Gastroesophageal sphincter (tissue), 4 donors: ENCODE measurements around the gene KCNJ10. TPM values are rescaled to one million over a fixed set of nuclear protein-coding genes. Genes with fewer than 3 reads are reported as not detected.

Source experiments
- ATAC-seq: fragments of 150-250 bp; one replicate; pipeline ENCODE4 v1.9.1; 2016; ENCODE audit warnings: mild to moderate bottlenecking, moderate library complexity
- H3K27ac ChIP-seq, 4 donors: fragments of 200-600 bp; sonication (generic) in 3 of 4; 1 replicate in 3 of 4; 2 replicates in 1 of 4; pipeline ENCODE4 v1.5.1; 2016 to 2019
- H3K27me3 ChIP-seq: fragments of 200-600 bp; sonication (generic); one replicate; pipeline ENCODE4 v1.5.1; 2019
- H3K36me3 ChIP-seq, 2 donors: fragments of 200-600 bp; sonication (generic); one replicate each; pipeline ENCODE4 v1.5.1; 2019; ENCODE audit warnings: control low read depth in 1 of 2
- H3K4me1 ChIP-seq, 3 donors: fragments of 200-600 bp; sonication (generic); 1 replicate in 2 of 3; 2 replicates in 1 of 3; pipeline ENCODE4 v1.5.1; 2016 to 2019; ENCODE audit warnings: control low read depth in 2 of 3
- H3K4me3 ChIP-seq, 2 donors: fragments of 200-600 bp; sonication (generic); one replicate each; pipeline ENCODE4 v1.5.1; 2019; ENCODE audit warnings: mild to moderate bottlenecking in 1 of 2, moderate library complexity in 1 of 2
- H3K9me3 ChIP-seq, 3 donors: fragments of 200-600 bp; sonication (generic); one replicate each; pipeline ENCODE4 v1.5.1; 2017 to 2019; ENCODE audit warnings: control low read depth in 2 of 3
- CTCF ChIP-seq, 4 experiments: fragments of 200-600 bp in 2 of 4; fragments of 450-650 bp in 2 of 4; sonication (generic) in 1 of 4; IDR thresholded peaks; one replicate each; pipeline ENCODE4 v1.5.1; 2017 to 2019; ENCODE audit warnings: antibody characterized with exemption in 4 of 4, mild to moderate bottlenecking in 2 of 4, moderate library complexity in 2 of 4
- EP300 ChIP-seq: sonication (generic); formaldehyde crosslinking; IDR thresholded peaks from one replicate; pipeline ENCODE4 v1.6.1; 2017; ENCODE audit warnings: antibody characterized with exemption, mild to moderate bottlenecking
- POLR2A ChIP-seq, 2 donors: fragments of 450-650 bp; IDR thresholded peaks; one replicate each; pipeline ENCODE4 v1.6.1; 2017; ENCODE audit warnings: antibody characterized with exemption in 2 of 2, mild to moderate bottlenecking in 2 of 2, moderate library complexity in 1 of 2
- POLR2AphosphoS5 ChIP-seq: sonication (generic); formaldehyde crosslinking; IDR thresholded peaks from one replicate; pipeline ENCODE4 v1.6.1; 2017; ENCODE audit warnings: antibody characterized with exemption
- WGBS, 2 donors: methylation state at CpG; one replicate each; pipeline ENCODE4 v1.1.5; 2018; ENCODE audit warnings: low coverage in 1 of 2; 5-methylcytosine and 5-hydroxymethylcytosine counted together
- total RNA-seq, 4 donors: library from RNA; depleted of rRNA; stranded (reverse); fragments of >200 nt; gene quantifications; one replicate each; pipeline ENCODE4 v1.1.0, GENCODE V29; 2016

KCNJ10 gene
- total RNA-seq, 4 donors from 2014 or later = not detected

DNA sequence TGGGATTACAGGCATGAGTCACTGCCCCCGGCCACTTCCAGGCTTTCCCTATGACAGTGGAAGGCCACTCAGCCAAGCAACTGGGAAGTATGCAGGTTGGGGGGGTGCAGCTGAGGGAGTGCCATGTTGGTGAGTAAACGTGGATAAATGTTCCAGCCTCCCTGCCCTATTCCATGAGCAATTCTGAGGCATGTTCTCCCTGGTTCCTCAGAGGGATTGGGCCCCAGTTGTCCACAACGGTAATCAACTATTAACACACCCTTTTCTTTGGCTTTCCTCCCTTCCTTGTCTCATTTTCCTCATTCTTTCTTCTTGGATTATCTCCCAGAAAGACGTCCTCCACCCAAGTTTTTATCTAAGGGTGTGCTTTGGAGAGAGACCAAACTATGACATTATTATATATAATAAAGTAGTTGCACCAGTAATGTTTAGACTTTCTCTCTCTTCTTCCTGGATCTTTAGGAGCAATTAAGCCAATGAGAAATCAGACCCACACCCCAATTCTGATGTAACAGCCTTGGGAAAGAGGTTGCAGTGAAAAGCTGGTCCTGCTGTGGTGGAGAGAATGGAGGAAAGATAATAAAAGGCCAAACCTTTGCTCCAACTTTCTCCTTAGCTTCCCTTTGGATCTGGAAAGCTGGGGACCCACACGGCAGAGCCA is 109.1 kb downstream of the KCNJ10 start:
- Histone ChIP-seq H3K27me3 (peaks cover 3% of the 10 kb centered on the region), H3K27ac (peak overlapping the region in 2 of 4 donors; percentile 43 to 52), H3K9me3 (no peaks in the 10 kb centered on the region), H3K36me3 (no peaks in the 10 kb centered on the region), H3K4me3 (no peak overlapping the region), H3K4me1 (no peaks in the 10 kb centered on the region)
- TF ChIP-seq POLR2AphosphoS5 (peak; percentile 7), POLR2A (IDR thresholded peaks at IDR 0.05) (no peak)
- ATAC-seq = peak; percentile 94
- WGBS, 2 donors = 8 to 16% methylated on average over 4 of the region's 5 CpGs

DNA sequence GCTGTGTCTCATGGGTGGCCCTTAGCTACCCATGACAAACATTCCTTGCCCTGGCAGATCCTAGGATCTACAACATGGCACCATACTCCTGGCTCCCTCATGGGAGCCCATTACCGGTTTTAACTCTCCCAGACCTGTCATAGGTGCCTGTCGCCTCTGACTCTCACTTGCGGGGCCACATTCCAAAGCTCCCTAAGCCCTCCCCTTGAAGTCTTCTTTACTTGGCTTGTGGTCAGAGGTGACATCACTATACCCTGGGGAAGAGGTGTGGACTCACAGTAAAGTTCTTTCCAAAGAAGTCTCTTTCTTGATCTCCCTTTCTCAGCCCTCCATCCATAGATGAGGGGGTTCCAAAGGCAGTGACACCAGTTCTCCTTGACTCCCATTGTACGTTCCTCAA is 110.5 kb downstream of the KCNJ10 start:
- no peak for TF ChIP-seq CTCF (IDR thresholded peaks at IDR 0.05)
- TF ChIP-seq EP300 = no peak
- no peak for TF ChIP-seq POLR2A (IDR thresholded peaks at IDR 0.05)
- Histone ChIP-seq H3K4me1 (no peaks in the 10 kb centered on the region), H3K27me3 (peaks cover 1% of the 10 kb centered on the region), H3K9me3 (no peaks in the 10 kb centered on the region), H3K4me3 (no peak overlapping the region), H3K36me3 (no peaks in the 10 kb centered on the region), H3K27ac (peak overlapping the region in 1 of 4 donors; percentile 40)
- peak; percentile 26 for ATAC-seq
- 56% methylated on average over 2 of the region's 4 CpGs; no CpG with 5 or more reads in 1 of the 2 donors for WGBS, 2 donors

GRCh38 chr1:159958719-159959380 is 111.1 kb downstream of the KCNJ10 start:
- peak overlapping the region in 1 of 4 donors; percentile 40 for H3K27ac ChIP-seq
- 56 to 60% methylated on average over 1 to 3 of the region's 3 CpGs for WGBS, 2 donors
- ATAC-seq = no peak

DNA sequence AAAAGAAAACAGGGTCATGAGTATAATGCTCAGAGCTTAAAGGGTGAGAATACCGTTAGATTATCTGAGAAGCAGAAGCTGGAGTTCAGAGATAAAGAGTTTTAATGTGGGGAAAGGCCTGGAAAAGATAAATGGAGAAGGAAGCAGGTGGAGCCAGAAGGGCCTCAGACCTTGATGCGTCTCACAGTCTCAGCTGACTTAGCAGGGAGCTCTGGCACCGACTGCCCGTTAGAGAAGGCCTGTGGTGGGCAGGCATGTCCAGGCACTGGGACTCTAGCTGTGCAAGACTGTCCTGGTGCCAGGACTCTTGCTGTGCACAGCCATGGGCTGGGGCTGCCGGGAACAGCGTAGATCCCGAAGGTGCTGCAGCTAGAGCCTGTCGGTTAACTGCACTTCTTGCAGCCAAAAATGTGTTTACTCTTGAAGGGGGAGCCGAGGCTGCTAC is 112.1 kb downstream of the KCNJ10 start:
- H3K36me3 ChIP-seq = no peaks in the 10 kb centered on the region
- WGBS, 2 donors = 49 to 60% methylated on average over 2 to 7 of the region's 9 CpGs
- H3K9me3 ChIP-seq = no peaks in the 10 kb centered on the region
- H3K4me3 ChIP-seq = no peak overlapping the region
- H3K27ac ChIP-seq = no peak overlapping the region
- TF ChIP-seq EP300 (no peak), CTCF (IDR thresholded peaks at IDR 0.05) (no peak), POLR2A (IDR thresholded peaks at IDR 0.05) (no peak), POLR2AphosphoS5 (no peak)
- no peaks in the 10 kb centered on the region for H3K4me1 ChIP-seq
- H3K27me3 ChIP-seq = peaks cover 16% of the 10 kb centered on the region
- no peak for ATAC-seq

More at GRCh38 chr1:159958719-159959380, 111.1 kb downstream of the KCNJ10 start:
- Histone ChIP-seq H3K9me3 (no peaks in the 10 kb centered on the region), H3K36me3 (no peaks in the 10 kb centered on the region), H3K27me3 (peaks cover 7% of the 10 kb centered on the region), H3K4me3 (no peak overlapping the region), H3K4me1 (no peaks in the 10 kb centered on the region)
- no peak for TF ChIP-seq POLR2A (IDR thresholded peaks at IDR 0.05)
- no peak for TF ChIP-seq EP300

GRCh38 chr1:159955456-159955855 is 114.5 kb downstream of the KCNJ10 start:
- Histone ChIP-seq H3K4me1 (no peaks in the 10 kb centered on the region), H3K36me3 (no peaks in the 10 kb centered on the region), H3K4me3 (no peak overlapping the region), H3K27ac (no peak overlapping the region), H3K27me3 (peaks cover 17% of the 10 kb centered on the region), H3K9me3 (no peaks in the 10 kb centered on the region)
- no peak for ATAC-seq
- WGBS, 2 donors = 78% methylated on average over 3 of the region's 3 CpGs
- no peak for TF ChIP-seq EP300
- no peak for TF ChIP-seq POLR2AphosphoS5
- no peak for TF ChIP-seq POLR2A (IDR thresholded peaks at IDR 0.05)
- TF ChIP-seq CTCF (IDR thresholded peaks at IDR 0.05) = no peak
